ENCODE measurements around the gene ABCB9.

ABCB9 gene

DNA sequence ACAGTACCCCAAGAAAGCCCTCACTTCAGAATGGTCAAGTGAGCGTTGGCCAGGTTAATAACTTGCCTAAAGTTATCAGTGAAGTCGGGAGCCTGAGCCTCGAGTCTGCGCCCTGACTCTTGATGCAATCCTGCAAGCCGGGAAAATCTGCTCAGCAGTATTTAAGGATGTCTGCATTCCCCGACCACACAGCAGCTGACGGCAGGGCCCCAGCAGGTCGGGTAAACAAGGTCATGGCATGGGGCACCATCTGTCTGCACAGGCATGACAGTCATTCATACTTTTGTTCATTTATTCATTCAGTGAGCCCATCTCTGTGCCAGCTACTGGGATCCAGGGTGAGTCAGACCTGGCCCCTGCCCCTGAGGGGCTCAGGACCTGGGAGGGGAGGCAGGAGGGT is 11.1 kb downstream of the ABCB9 start:
- H3K36me3 ChIP-seq (ENCODE audit: control insufficient read depth in 4 of 4, insufficient read depth in 4 of 4, low read length in 3 of 4) = peaks cover 0 to 15% (median 4%) of the 10 kb centered on the region in 4 experiments
- no peaks in the 10 kb centered on the region for H3K27me3 ChIP-seq (replicated peaks in 2 of 5; ENCODE audit: control insufficient read depth in 4 of 5, insufficient read depth in 5 of 5, low read length in 4 of 5)
- no peak overlapping the region for H3K27ac ChIP-seq (ENCODE audit: insufficient read depth in 1 of 2, low read depth in 1 of 2, low read length in 2 of 2, poor library complexity in 1 of 2, severe bottlenecking in 2 of 2)
- WGBS (ENCODE audit: insufficient coverage) = 99% methylated on average over 7 of the region's 8 CpGs
- ChIA-PET CTCF (interaction anchor here (0.7 to 18.2 kb wide), 10 partner anchors 9 to 283 kb away, joined by 3 to 421 read pairs (median 4); partner anchors contain the start of gene ABCB9), POLR2A (interaction anchor here (0.6 kb wide), 1 partner anchor 253 kb away, joined by 6 read pairs; no protein-coding TSS in a partner anchor)
- no peak for DNase-seq
- no peaks in the 10 kb centered on the region for H3K9me3 ChIP-seq (ENCODE audit: control extremely low read depth in 1 of 5, control insufficient read depth in 4 of 5, insufficient read depth in 2 of 5, low read depth in 1 of 5, low read length in 4 of 5)
- no peaks in the 10 kb centered on the region for H3K4me1 ChIP-seq (ENCODE audit: control extremely low read depth in 1 of 4, control insufficient read depth in 4 of 4, insufficient read depth in 4 of 4, low read length in 3 of 4)
- H3K4me3 ChIP-seq (ENCODE audit: control insufficient read depth in 1 of 7, extremely low read depth in 1 of 7, insufficient read depth in 4 of 7, low read depth in 2 of 7, low read length in 6 of 7) = no peak overlapping the region

DNA sequence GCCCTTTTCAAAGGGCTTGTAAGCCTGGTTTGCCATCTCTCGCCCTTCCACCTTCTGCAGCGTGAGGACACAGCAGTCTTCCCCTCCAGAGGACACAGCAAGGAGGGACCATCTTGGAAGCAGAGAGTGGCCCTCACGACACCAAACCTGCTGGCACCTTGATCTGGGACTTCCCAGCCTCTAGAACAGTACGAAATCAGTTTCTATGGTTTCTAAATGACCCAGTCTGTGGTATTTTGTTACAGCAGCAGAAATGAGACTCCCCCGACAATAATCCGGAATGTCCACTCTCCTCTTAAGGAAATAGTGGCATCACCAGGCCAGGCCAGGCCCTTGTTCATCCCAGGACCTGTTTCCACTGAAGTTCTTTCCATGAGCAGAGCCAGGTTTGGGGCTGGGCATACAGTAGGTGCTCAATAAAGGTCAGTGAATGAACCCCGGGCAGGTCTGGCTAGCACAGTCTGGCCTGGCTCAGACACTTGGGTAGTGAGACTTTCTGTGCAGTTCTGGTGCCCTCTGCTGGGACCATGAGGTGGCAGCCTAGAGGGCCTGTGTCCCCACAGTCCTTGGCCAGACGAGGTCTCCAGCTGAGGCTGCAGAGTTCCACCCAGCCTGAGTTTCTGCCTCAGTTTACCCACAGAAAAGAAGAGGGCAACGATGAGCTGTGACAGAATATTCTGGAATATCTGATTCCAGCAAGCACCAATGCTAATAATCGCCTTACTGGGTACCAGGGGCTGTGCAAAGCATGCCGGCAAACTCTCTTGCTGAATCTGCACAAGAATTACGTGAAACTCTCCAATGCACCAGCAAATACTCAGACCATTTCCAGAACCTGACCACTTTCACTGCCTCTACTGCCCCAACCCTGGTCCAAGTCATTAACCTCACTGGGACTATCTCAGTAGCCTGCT is 14.0 kb downstream of the ABCB9 start:
- WGBS (ENCODE audit: insufficient coverage) = 75% methylated on average over 12 of the region's 12 CpGs
- Histone ChIP-seq H3K27ac (ENCODE audit: insufficient read depth in 1 of 2, low read depth in 1 of 2, low read length in 2 of 2, poor library complexity in 1 of 2, severe bottlenecking in 2 of 2) (no peak overlapping the region), H3K36me3 (ENCODE audit: control insufficient read depth in 4 of 4, insufficient read depth in 4 of 4, low read length in 3 of 4) (peaks cover 0 to 4% (median 0%) of the 10 kb centered on the region in 4 experiments), H3K9me3 (ENCODE audit: control extremely low read depth in 1 of 5, control insufficient read depth in 4 of 5, insufficient read depth in 2 of 5, low read depth in 1 of 5, low read length in 4 of 5) (no peaks in the 10 kb centered on the region), H3K4me3 (ENCODE audit: control insufficient read depth in 1 of 7, extremely low read depth in 1 of 7, insufficient read depth in 4 of 7, low read depth in 2 of 7, low read length in 6 of 7) (no peak overlapping the region), H3K27me3 (replicated peaks in 2 of 5; ENCODE audit: control insufficient read depth in 4 of 5, insufficient read depth in 5 of 5, low read length in 4 of 5) (no peaks in the 10 kb centered on the region), H3K4me1 (ENCODE audit: control extremely low read depth in 1 of 4, control insufficient read depth in 4 of 4, insufficient read depth in 4 of 4, low read length in 3 of 4) (peaks cover 0 to 10% (median 8%) of the 10 kb centered on the region in 4 experiments)
- POLR2A ChIA-PET = no interaction called here
- CTCF ChIA-PET = interaction anchor here (0.6 to 18.2 kb wide), 10 partner anchors 12 to 314 kb away, joined by 3 to 421 read pairs (median 4); partner anchors contain the start of gene ABCB9
- DNase-seq = peak; percentile 68 to 82 (median 74)

- CTCF ChIA-PET = interaction anchor here (0.8 to 18.2 kb wide), 3 partner anchors 69 to 157 kb away, joined by 3 to 421 read pairs (median 171); no protein-coding TSS in a partner anchor
- 99% methylated on average over 8 of the region's 9 CpGs for WGBS (ENCODE audit: insufficient coverage)
- peaks cover 0 to 18% (median 16%) of the 10 kb centered on the region in 4 experiments for H3K4me1 ChIP-seq (ENCODE audit: control extremely low read depth in 1 of 4, control insufficient read depth in 4 of 4, insufficient read depth in 4 of 4, low read length in 3 of 4)
- H3K36me3 ChIP-seq (ENCODE audit: control insufficient read depth in 4 of 4, insufficient read depth in 4 of 4, low read length in 3 of 4) = peaks cover 0 to 3% (median 0%) of the 10 kb centered on the region in 4 experiments
- no peaks in the 10 kb centered on the region for H3K27me3 ChIP-seq (replicated peaks in 2 of 5; ENCODE audit: control insufficient read depth in 4 of 5, insufficient read depth in 5 of 5, low read length in 4 of 5)
- POLR2A ChIA-PET = no interaction called here
- H3K27ac ChIP-seq (ENCODE audit: insufficient read depth in 1 of 2, low read depth in 1 of 2, low read length in 2 of 2, poor library complexity in 1 of 2, severe bottlenecking in 2 of 2) = no peak overlapping the region
- no peak for DNase-seq
- H3K9me3 ChIP-seq (ENCODE audit: control extremely low read depth in 1 of 5, control insufficient read depth in 4 of 5, insufficient read depth in 2 of 5, low read depth in 1 of 5, low read length in 4 of 5) = no peaks in the 10 kb centered on the region
- no peak overlapping the region for H3K4me3 ChIP-seq (ENCODE audit: control insufficient read depth in 1 of 7, extremely low read depth in 1 of 7, insufficient read depth in 4 of 7, low read depth in 2 of 7, low read length in 6 of 7)
These were observed 14.9 kb downstream of the ABCB9 start for GRCh38 chr12:122951406-122951805.

DNA sequence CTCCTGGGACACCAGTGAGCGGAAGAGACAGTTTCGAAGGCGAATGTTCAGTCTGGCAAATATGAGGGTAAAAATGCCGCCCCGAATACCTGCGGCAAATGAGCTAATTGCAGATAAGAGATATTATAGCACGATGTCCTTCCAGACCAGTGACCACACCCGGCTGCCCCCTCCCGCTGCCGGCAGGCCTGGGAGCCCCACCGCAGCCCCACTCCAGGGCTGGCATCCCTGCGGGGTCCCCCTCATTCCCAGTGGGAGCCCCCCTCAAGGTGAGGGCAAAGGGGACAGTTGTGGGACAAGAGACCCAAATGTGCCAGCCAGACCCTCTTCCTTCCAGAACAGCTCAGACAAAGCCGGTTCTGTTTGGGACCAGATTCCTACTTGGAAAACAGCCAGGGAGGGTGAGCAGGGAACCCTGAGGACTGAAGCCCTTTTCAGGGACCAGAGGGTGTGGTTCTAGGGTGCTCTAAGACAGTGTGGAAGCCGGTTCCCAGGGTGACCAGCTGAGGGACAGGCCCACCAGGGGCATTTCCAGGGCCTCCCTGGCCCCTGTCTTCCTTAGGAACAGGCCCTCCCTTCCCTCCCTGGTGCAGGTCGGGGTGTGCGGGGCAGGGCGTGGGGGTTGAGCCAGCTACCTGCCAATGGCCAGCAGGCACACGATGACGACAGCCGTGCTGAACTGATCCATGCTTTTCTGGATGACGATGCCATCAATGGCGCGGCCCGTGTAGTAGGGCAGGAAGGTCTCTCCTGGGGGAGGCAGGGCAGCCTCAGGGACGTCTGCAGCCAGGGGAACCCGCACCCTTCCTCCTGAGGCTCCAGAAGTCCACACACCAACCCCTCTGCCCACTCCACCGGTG is 16.2 kb downstream of the ABCB9 start:
- POLR2A ChIA-PET = interaction anchor here (0.7 to 1.5 kb wide), 2 partner anchors 61 to 175 kb away, joined by 3 to 5 read pairs; no protein-coding TSS in a partner anchor
- Histone ChIP-seq H3K27ac (ENCODE audit: insufficient read depth in 1 of 2, low read depth in 1 of 2, low read length in 2 of 2, poor library complexity in 1 of 2, severe bottlenecking in 2 of 2) (no peak overlapping the region), H3K9me3 (ENCODE audit: control extremely low read depth in 1 of 5, control insufficient read depth in 4 of 5, insufficient read depth in 2 of 5, low read depth in 1 of 5, low read length in 4 of 5) (no peaks in the 10 kb centered on the region), H3K36me3 (ENCODE audit: control insufficient read depth in 4 of 4, insufficient read depth in 4 of 4, low read length in 3 of 4) (peaks cover 0 to 3% (median 0%) of the 10 kb centered on the region in 4 experiments), H3K4me1 (ENCODE audit: control extremely low read depth in 1 of 4, control insufficient read depth in 4 of 4, insufficient read depth in 4 of 4, low read length in 3 of 4) (peaks cover 0 to 25% (median 21%) of the 10 kb centered on the region in 4 experiments), H3K4me3 (ENCODE audit: control insufficient read depth in 1 of 7, extremely low read depth in 1 of 7, insufficient read depth in 4 of 7, low read depth in 2 of 7, low read length in 6 of 7) (no peak overlapping the region), H3K27me3 (replicated peaks in 2 of 5; ENCODE audit: control insufficient read depth in 4 of 5, insufficient read depth in 5 of 5, low read length in 4 of 5) (no peaks in the 10 kb centered on the region)
- DNase-seq = no peak
- WGBS (ENCODE audit: insufficient coverage) = 98% methylated on average over 23 of the region's 27 CpGs
- CTCF ChIA-PET = interaction anchor here (1.0 to 18.2 kb wide), 5 partner anchors 30 to 174 kb away, joined by 3 to 421 read pairs (median 40); partner anchors contain the start of gene VPS37B

DNA sequence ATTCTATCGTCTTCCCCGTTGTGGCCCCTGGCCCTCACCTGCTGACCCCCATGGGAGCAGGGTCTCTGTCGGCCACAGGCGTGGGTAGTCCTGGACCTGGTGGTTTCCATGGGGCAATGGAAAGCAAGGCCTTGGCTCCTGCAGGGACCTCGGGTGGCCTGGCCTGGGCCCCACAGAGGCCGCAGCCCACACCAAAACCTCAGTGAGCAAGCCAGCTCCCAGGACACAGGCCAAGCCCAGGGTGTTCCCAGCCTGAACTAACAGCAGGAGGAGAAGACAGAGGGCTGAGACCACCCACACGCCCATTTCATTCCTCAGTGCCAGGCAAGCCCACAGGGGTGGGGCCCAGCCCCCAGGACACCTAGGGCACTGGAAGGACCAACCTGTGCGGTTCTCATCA is 16.9 kb downstream of the ABCB9 start:
- no peak overlapping the region for H3K4me3 ChIP-seq (ENCODE audit: control insufficient read depth in 1 of 7, extremely low read depth in 1 of 7, insufficient read depth in 4 of 7, low read depth in 2 of 7, low read length in 6 of 7)
- peaks cover 0 to 3% (median 0%) of the 10 kb centered on the region in 4 experiments for H3K36me3 ChIP-seq (ENCODE audit: control insufficient read depth in 4 of 4, insufficient read depth in 4 of 4, low read length in 3 of 4)
- peaks cover 0 to 26% (median 23%) of the 10 kb centered on the region in 4 experiments for H3K4me1 ChIP-seq (ENCODE audit: control extremely low read depth in 1 of 4, control insufficient read depth in 4 of 4, insufficient read depth in 4 of 4, low read length in 3 of 4)
- ChIA-PET CTCF (interaction anchor here (1.0 to 18.2 kb wide), 5 partner anchors 29 to 174 kb away, joined by 3 to 421 read pairs (median 40); partner anchors contain the start of gene VPS37B), POLR2A (interaction anchor here (1.5 kb wide), 1 partner anchor 61 kb away, joined by 5 read pairs; no protein-coding TSS in a partner anchor)
- no peaks in the 10 kb centered on the region for H3K27me3 ChIP-seq (replicated peaks in 2 of 5; ENCODE audit: control insufficient read depth in 4 of 5, insufficient read depth in 5 of 5, low read length in 4 of 5)
- no peaks in the 10 kb centered on the region for H3K9me3 ChIP-seq (ENCODE audit: control extremely low read depth in 1 of 5, control insufficient read depth in 4 of 5, insufficient read depth in 2 of 5, low read depth in 1 of 5, low read length in 4 of 5)
- no peak for DNase-seq
- H3K27ac ChIP-seq (ENCODE audit: insufficient read depth in 1 of 2, low read depth in 1 of 2, low read length in 2 of 2, poor library complexity in 1 of 2, severe bottlenecking in 2 of 2) = no peak overlapping the region
- whole genome bisulfite sequencing (ENCODE audit: insufficient coverage) = 96% methylated on average over 8 of the region's 8 CpGs

DNA sequence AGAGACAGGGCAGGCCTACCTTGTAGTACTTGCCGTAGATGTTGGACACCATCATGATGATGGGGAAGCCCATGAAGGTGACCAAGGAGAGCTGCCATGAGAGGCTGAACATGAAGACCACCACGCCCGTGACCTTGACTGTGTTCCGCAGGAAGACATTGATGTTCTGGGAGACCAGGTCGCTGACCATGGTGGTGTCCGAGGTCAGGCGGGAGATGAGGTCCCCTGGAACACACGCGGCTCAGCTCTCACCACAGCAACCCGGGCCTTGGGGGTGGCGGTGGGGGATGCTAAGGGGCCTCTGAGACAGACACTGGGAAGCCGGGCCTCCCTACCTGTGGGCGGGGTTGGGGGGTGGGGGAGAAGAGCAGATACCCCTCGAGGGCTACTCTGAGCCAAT is 17.7 kb downstream of the ABCB9 start:
- CTCF ChIA-PET = interaction anchor here (1.0 to 18.2 kb wide), 7 partner anchors 7 to 284 kb away, joined by 3 to 421 read pairs (median 21); partner anchors contain the start of gene VPS37B
- no peaks in the 10 kb centered on the region for H3K27me3 ChIP-seq (replicated peaks in 2 of 5; ENCODE audit: control insufficient read depth in 4 of 5, insufficient read depth in 5 of 5, low read length in 4 of 5)
- H3K4me3 ChIP-seq (ENCODE audit: control insufficient read depth in 1 of 7, extremely low read depth in 1 of 7, insufficient read depth in 4 of 7, low read depth in 2 of 7, low read length in 6 of 7) = no peak overlapping the region
- no peak overlapping the region for H3K27ac ChIP-seq (ENCODE audit: insufficient read depth in 1 of 2, low read depth in 1 of 2, low read length in 2 of 2, poor library complexity in 1 of 2, severe bottlenecking in 2 of 2)
- DNase-seq = no peak
- H3K9me3 ChIP-seq (ENCODE audit: control extremely low read depth in 1 of 5, control insufficient read depth in 4 of 5, insufficient read depth in 2 of 5, low read depth in 1 of 5, low read length in 4 of 5) = no peaks in the 10 kb centered on the region
- peaks cover 0 to 3% (median 0%) of the 10 kb centered on the region in 4 experiments for H3K36me3 ChIP-seq (ENCODE audit: control insufficient read depth in 4 of 4, insufficient read depth in 4 of 4, low read length in 3 of 4)
- peaks cover 0 to 28% (median 25%) of the 10 kb centered on the region in 4 experiments for H3K4me1 ChIP-seq (ENCODE audit: control extremely low read depth in 1 of 4, control insufficient read depth in 4 of 4, insufficient read depth in 4 of 4, low read length in 3 of 4)
- 100% methylated on average over 10 of the region's 14 CpGs for WGBS (ENCODE audit: insufficient coverage)
- POLR2A ChIA-PET = interaction anchor here (1.5 to 2.5 kb wide), 2 partner anchors 50 to 60 kb away, joined by 5 to 8 read pairs; no protein-coding TSS in a partner anchor
